ENCODE measurements around the gene DHDH.
A peak's percentile ranks its signal among the peaks of the same experiment; 100 is the strongest.
"Not testable (repeated sequence)": the region's sequence is repeated elsewhere in the genome, so short reads cannot be mapped to it uniquely, and the experiment has no call there.

The DHDH gene

GRCh38 chr19:48915757-48916156, 17.7 kb upstream of the DHDH start:
- DNase-seq (ENCODE audit: low read depth in 2 of 2), result no peak

- DNase-seq (ENCODE audit: low read depth in 2 of 2), result no peak
Measured at GRCh38 chr19:48918071-48918470, 15.4 kb upstream of the DHDH start.

- no peak for DNase-seq (ENCODE audit: low read depth in 2 of 2)
Measured at GRCh38 chr19:48918801-48919247, 14.7 kb upstream of the DHDH start.

- not testable (repeated sequence) for DNase-seq (ENCODE audit: low read depth in 2 of 2)
Measured at GRCh38 chr19:48919271-48919670, 14.2 kb upstream of the DHDH start.

GRCh38 chr19:48920949-48921348, 12.6 kb upstream of the DHDH start:
- no peak for DNase-seq (ENCODE audit: low read depth in 2 of 2)

- no peak for DNase-seq (ENCODE audit: low read depth in 2 of 2)
Measured at GRCh38 chr19:48921721-48922500, 11.6 kb upstream of the DHDH start.

- no peak for DNase-seq (ENCODE audit: low read depth in 2 of 2)
Measured at GRCh38 chr19:48922548-48923490, 10.7 kb upstream of the DHDH start.

- DNase-seq (ENCODE audit: low read depth in 2 of 2), result no peak
Measured at GRCh38 chr19:48925240-48925843, 8.2 kb upstream of the DHDH start.

- not testable (repeated sequence) for DNase-seq (ENCODE audit: low read depth in 2 of 2)
Measured at GRCh38 chr19:48925890-48926289, 7.6 kb upstream of the DHDH start.

- DNase-seq (ENCODE audit: low read depth in 2 of 2), result peak in 1 of 2 donors; percentile 7
Measured at GRCh38 chr19:48926909-48927308, 6.6 kb upstream of the DHDH start.

GRCh38 chr19:48927692-48928091, 5.8 kb upstream of the DHDH start:
- not testable (repeated sequence) for DNase-seq (ENCODE audit: low read depth in 2 of 2)

GRCh38 chr19:48928164-48929025, 5.1 kb upstream of the DHDH start:
- DNase-seq (ENCODE audit: low read depth in 2 of 2), result no peak

GRCh38 chr19:48934837-48935236, 1.3 kb downstream of the DHDH start:
- DNase-seq (ENCODE audit: low read depth in 2 of 2), result no peak

- DNase-seq (ENCODE audit: low read depth in 2 of 2), result no peak
Measured at GRCh38 chr19:48935864-48936263, 2.4 kb downstream of the DHDH start.

- DNase-seq (ENCODE audit: low read depth in 2 of 2), result no peak
Measured at GRCh38 chr19:48938256-48938655, 4.8 kb downstream of the DHDH start.

- DNase-seq (ENCODE audit: low read depth in 2 of 2), result no peak
Measured at GRCh38 chr19:48940902-48941301, 7.4 kb downstream of the DHDH start.

- no peak for DNase-seq (ENCODE audit: low read depth in 2 of 2)
Measured at GRCh38 chr19:48943081-48943480, 9.6 kb downstream of the DHDH start.

GRCh38 chr19:48945415-48945814, 11.9 kb downstream of the DHDH start:
- no peak for DNase-seq (ENCODE audit: low read depth in 2 of 2)

GRCh38 chr19:48945817-48946216, 12.3 kb downstream of the DHDH start:
- DNase-seq (ENCODE audit: low read depth in 2 of 2), result no peak

GRCh38 chr19:48946463-48947257, 13.2 kb downstream of the DHDH start:
- DNase-seq (ENCODE audit: low read depth in 2 of 2), result no peak

- DNase-seq (ENCODE audit: low read depth in 2 of 2), result no peak
Measured at GRCh38 chr19:48947258-48947542, 13.7 kb downstream of the DHDH start.

All from stimulated activated CD4-positive, alpha-beta T cell treated with anti-CD3 and anti-CD28 coated beads, Interleukin-15, amount 100 ng/mL, for 48 hours (primary cell).